ENCODE measurements around the gene PTPRD.
"Not testable (repeated sequence)": the region's sequence is repeated elsewhere in the genome, so short reads cannot be mapped to it uniquely, and the experiment has no call there.

Gene PTPRD

GRCh38 chr9:9560382-9561035 is 1052.3 kb downstream of the PTPRD start:
- DNase-seq = no peak

GRCh38 chr9:9558907-9559306 is 1053.9 kb downstream of the PTPRD start:
- DNase-seq = no peak

- no peak for DNase-seq
Measured at GRCh38 chr9:9557804-9558334, 1054.9 kb downstream of the PTPRD start.

GRCh38 chr9:9556865-9557803 is 1055.7 kb downstream of the PTPRD start:
- DNase-seq = no peak

GRCh38 chr9:9552665-9553064 is 1060.1 kb downstream of the PTPRD start:
- DNase-seq = no peak

GRCh38 chr9:9538766-9539165 is 1074.0 kb downstream of the PTPRD start:
- DNase-seq = no peak

GRCh38 chr9:9538356-9538755 is 1074.4 kb downstream of the PTPRD start:
- no peak for DNase-seq

GRCh38 chr9:9536523-9536922 is 1076.3 kb downstream of the PTPRD start:
- DNase-seq = no peak

- DNase-seq = no peak
Measured at GRCh38 chr9:9523476-9524139, 1089.2 kb downstream of the PTPRD start.

- DNase-seq = no peak
Measured at GRCh38 chr9:9522406-9522805, 1090.4 kb downstream of the PTPRD start.

GRCh38 chr9:9521033-9521779 is 1091.6 kb downstream of the PTPRD start:
- DNase-seq = no peak

- no peak for DNase-seq
Measured at GRCh38 chr9:9504869-9505268, 1107.9 kb downstream of the PTPRD start.

GRCh38 chr9:9499546-9499945 is 1113.3 kb downstream of the PTPRD start:
- no peak for DNase-seq

- DNase-seq = no peak
Measured at GRCh38 chr9:9498846-9499245, 1114.0 kb downstream of the PTPRD start.

GRCh38 chr9:9498128-9498527 is 1114.7 kb downstream of the PTPRD start:
- DNase-seq = no peak

GRCh38 chr9:9494336-9494735 is 1118.5 kb downstream of the PTPRD start:
- DNase-seq = no peak

- DNase-seq = no peak
Measured at GRCh38 chr9:9492506-9492905, 1120.3 kb downstream of the PTPRD start.

GRCh38 chr9:9489183-9489582 is 1123.6 kb downstream of the PTPRD start:
- DNase-seq = no peak

GRCh38 chr9:9483175-9483574 is 1129.6 kb downstream of the PTPRD start:
- no peak for DNase-seq

- DNase-seq = no peak
Measured at GRCh38 chr9:9478741-9479140, 1134.1 kb downstream of the PTPRD start.

GRCh38 chr9:9469271-9469670 is 1143.5 kb downstream of the PTPRD start:
- no peak for DNase-seq

- not testable (repeated sequence) for DNase-seq
Measured at GRCh38 chr9:9441874-9442273, 1170.9 kb downstream of the PTPRD start.

GRCh38 chr9:9437641-9438040 is 1175.2 kb downstream of the PTPRD start:
- DNase-seq = no peak

Data from NCI-H2029 (cell line).